Coronary artery (tissue), 2 donors: ENCODE results near the gene CREG2.

ENCODE experiments used
- DNase-seq: peaks from one replicate; pipeline ENCODE4 v3.0.0-alpha.2; 2017; ENCODE audit warnings: low spot score
- H3K27ac ChIP-seq, 2 donors: fragments of 200-600 bp; sonication (generic); one replicate each; pipeline ENCODE4 v1.5.1; 2016 to 2019
- H3K4me3 ChIP-seq: fragments of 200-600 bp; sonication (generic); 2 replicates; pipeline ENCODE4 v1.5.1; 2016; ENCODE audit warnings: mild to moderate bottlenecking, moderate library complexity
- TF ChIP-seq, protein P1 (sequence below): fragments of 200-600 bp; sonication (generic); IDR thresholded peaks from one replicate; pipeline ENCODE4 v1.5.1; 2019; ENCODE audit warnings: antibody characterized with exemption

The CREG2 gene

GRCh38 chr2:101374821-101375561, 12.3 kb downstream of the CREG2 start:
- H3K27ac ChIP-seq, result no peak overlapping the region
- no peak for DNase-seq
- TF ChIP-seq, protein P1, sequence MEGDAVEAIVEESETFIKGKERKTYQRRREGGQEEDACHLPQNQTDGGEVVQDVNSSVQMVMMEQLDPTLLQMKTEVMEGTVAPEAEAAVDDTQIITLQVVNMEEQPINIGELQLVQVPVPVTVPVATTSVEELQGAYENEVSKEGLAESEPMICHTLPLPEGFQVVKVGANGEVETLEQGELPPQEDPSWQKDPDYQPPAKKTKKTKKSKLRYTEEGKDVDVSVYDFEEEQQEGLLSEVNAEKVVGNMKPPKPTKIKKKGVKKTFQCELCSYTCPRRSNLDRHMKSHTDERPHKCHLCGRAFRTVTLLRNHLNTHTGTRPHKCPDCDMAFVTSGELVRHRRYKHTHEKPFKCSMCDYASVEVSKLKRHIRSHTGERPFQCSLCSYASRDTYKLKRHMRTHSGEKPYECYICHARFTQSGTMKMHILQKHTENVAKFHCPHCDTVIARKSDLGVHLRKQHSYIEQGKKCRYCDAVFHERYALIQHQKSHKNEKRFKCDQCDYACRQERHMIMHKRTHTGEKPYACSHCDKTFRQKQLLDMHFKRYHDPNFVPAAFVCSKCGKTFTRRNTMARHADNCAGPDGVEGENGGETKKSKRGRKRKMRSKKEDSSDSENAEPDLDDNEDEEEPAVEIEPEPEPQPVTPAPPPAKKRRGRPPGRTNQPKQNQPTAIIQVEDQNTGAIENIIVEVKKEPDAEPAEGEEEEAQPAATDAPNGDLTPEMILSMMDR, result no peak
- no peak overlapping the region for H3K4me3 ChIP-seq

GRCh38 chr2:101372792-101373191, 14.5 kb downstream of the CREG2 start:
- no peak for DNase-seq
- Histone ChIP-seq H3K27ac (no peak overlapping the region), H3K4me3 (no peak overlapping the region)
- TF ChIP-seq, protein P1, result no peak

DNA sequence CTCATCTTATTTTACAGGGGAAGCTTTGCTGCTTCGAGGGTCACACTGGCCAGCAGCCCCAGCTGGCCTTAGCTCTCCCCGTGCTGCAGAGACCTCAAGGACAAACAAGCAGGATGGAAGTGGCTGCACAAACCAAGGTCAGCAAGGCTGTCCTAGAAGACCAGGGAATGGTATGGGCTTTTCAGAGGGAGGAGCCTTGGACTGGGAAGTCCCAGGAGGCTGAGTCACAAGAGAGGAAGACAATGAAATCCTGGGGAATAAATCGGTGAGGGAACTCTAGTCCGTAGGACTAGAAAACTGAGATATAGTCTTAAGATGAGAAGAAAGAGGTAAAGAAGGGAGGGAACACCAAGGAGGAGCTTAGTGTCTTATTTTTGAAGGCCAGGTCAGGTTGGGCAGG, 15.7 kb downstream of the CREG2 start:
- no peak for DNase-seq
- Histone ChIP-seq H3K27ac (no peak overlapping the region), H3K4me3 (no peak overlapping the region)
- TF ChIP-seq, protein P1, result no peak

DNA sequence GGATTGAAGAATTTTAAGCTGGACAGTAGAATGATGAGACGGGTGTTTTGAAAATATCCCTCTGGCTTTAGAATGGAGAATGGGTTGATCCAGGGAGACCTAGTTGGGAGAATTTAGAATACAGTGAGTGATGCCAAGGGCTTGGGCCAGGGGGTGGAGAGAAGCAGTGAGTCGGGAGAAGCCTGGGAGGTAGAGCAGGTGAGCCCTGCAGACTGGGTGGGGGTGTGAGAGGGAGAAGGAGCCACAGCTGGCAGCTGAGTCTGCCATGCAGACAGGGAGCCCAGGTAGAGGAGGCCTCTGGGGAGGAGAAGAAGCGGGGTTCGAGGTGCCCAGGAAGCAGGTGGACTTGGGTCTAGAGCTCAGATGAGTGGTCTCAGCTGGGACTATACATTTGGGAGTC, 18.2 kb downstream of the CREG2 start:
- TF ChIP-seq, protein P1, result no peak
- no peak overlapping the region for H3K27ac ChIP-seq
- no peak for DNase-seq

GRCh38 chr2:101368376-101368775, 18.9 kb downstream of the CREG2 start:
- TF ChIP-seq, protein P1, result no peak
- DNase-seq, result no peak

More for the DNA sequence above, 18.2 kb downstream of the CREG2 start:
- H3K4me3 ChIP-seq, result no peak overlapping the region

DNA sequence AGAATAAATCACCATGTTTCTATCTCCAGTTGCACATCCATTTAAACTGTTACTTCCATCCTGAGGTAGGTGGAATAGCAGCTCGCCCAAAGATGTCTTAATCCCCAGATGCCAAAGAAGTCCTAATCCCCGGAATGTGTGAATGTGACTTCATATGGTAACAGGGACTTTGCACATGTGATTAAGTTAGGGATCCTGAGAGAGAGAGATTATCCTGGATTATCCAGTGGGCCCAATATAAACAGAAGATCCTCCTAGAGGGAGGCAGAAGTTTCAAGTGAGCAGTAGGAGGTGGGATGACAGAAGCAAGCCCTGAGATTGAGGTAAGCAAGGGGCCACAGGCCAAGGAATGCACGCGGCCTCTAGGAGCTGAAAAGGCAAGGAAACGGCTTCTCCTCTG, 19.8 kb downstream of the CREG2 start:
- H3K4me3 ChIP-seq, result no peak overlapping the region
- DNase-seq, result no peak
- TF ChIP-seq, protein P1, result no peak
- H3K27ac ChIP-seq, result no peak overlapping the region

More at GRCh38 chr2:101368376-101368775, 18.9 kb downstream of the CREG2 start:
- no peak overlapping the region for H3K4me3 ChIP-seq
- no peak overlapping the region for H3K27ac ChIP-seq

- no peak overlapping the region for H3K27ac ChIP-seq
These were observed 22.4 kb downstream of the CREG2 start for GRCh38 chr2:101364878-101365277.

More at GRCh38 chr2:101364878-101365277, 22.4 kb downstream of the CREG2 start:
- no peak for DNase-seq
- no peak overlapping the region for H3K4me3 ChIP-seq
- TF ChIP-seq, protein P1, result no peak
